ENCODE results near the gene FOXJ1. TPM values are rescaled to one million over a fixed set of nuclear protein-coding genes. Genes with fewer than 3 reads are reported as not detected.

The FOXJ1 gene
- total RNA-seq, 1 donor from 2014 or later = 19.0 TPM

DNA sequence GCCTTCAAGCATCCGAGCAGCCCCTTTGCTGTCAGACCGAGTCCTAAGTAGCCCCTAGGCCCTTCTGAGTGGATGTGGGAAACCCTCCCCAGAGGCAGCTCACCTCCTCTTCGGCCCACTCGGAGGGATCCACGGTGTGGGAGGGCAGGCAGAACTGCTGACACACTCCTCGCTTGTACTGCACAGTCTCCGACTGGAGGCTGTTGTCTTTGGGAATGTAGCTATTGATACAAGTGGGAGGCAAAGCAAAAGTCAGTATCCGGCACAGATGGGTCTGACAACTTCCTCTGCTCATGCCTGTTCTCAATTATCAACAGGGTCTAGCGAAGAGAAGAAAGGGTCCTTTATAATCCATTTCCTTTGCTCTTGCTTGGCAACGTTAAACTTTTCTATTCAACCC, 25.9 kb upstream of the FOXJ1 start:
- no peak overlapping the region for H3K27ac Mint-ChIP-seq
- TF ChIP-seq, protein P1, sequence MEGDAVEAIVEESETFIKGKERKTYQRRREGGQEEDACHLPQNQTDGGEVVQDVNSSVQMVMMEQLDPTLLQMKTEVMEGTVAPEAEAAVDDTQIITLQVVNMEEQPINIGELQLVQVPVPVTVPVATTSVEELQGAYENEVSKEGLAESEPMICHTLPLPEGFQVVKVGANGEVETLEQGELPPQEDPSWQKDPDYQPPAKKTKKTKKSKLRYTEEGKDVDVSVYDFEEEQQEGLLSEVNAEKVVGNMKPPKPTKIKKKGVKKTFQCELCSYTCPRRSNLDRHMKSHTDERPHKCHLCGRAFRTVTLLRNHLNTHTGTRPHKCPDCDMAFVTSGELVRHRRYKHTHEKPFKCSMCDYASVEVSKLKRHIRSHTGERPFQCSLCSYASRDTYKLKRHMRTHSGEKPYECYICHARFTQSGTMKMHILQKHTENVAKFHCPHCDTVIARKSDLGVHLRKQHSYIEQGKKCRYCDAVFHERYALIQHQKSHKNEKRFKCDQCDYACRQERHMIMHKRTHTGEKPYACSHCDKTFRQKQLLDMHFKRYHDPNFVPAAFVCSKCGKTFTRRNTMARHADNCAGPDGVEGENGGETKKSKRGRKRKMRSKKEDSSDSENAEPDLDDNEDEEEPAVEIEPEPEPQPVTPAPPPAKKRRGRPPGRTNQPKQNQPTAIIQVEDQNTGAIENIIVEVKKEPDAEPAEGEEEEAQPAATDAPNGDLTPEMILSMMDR (IDR thresholded peaks at IDR 0.05; ENCODE audit: unreplicated experiment) = no peak
- H3K36me3 Mint-ChIP-seq (ENCODE audit: insufficient read depth) = peaks cover 22% of the 10 kb centered on the region
- no peak for DNase-seq (ENCODE audit: low spot score, unreplicated experiment)
- no peaks in the 10 kb centered on the region for H3K9me3 Mint-ChIP-seq (ENCODE audit: low read depth)
- no peak overlapping the region for H3K4me3 Mint-ChIP-seq (ENCODE audit: low read depth)
- peaks cover 6% of the 10 kb centered on the region for H3K4me1 Mint-ChIP-seq (ENCODE audit: low read depth)
- H3K27me3 Mint-ChIP-seq = no peaks in the 10 kb centered on the region

DNA sequence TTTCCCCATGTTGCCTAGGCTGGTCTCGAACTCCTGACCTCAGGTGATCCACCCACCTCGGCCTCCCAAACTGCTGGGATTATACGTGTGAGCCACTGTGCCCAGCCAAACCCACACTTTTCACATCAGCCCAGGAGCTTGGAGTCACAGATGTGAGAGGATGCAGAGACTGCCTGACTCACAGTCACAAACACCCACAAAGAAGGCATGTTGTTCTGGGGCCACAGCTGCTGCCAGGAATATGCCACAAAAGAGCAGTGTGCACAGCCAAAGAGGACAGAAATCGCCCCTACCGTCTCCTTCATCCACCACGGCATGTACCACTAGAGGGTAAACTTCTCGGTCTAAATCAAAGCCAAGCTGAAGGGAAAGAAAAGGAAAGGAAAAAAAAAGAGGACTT, 25.1 kb upstream of the FOXJ1 start:
- Mint-ChIP-seq H3K36me3 (ENCODE audit: insufficient read depth) (peaks cover 22% of the 10 kb centered on the region), H3K27me3 (no peaks in the 10 kb centered on the region), H3K9me3 (ENCODE audit: low read depth) (no peaks in the 10 kb centered on the region), H3K4me1 (ENCODE audit: low read depth) (peaks cover 14% of the 10 kb centered on the region), H3K27ac (no peak overlapping the region), H3K4me3 (ENCODE audit: low read depth) (no peak overlapping the region)
- no peak for DNase-seq (ENCODE audit: low spot score, unreplicated experiment)
- TF ChIP-seq, protein P1 (IDR thresholded peaks at IDR 0.05; ENCODE audit: unreplicated experiment) = no peak

DNA sequence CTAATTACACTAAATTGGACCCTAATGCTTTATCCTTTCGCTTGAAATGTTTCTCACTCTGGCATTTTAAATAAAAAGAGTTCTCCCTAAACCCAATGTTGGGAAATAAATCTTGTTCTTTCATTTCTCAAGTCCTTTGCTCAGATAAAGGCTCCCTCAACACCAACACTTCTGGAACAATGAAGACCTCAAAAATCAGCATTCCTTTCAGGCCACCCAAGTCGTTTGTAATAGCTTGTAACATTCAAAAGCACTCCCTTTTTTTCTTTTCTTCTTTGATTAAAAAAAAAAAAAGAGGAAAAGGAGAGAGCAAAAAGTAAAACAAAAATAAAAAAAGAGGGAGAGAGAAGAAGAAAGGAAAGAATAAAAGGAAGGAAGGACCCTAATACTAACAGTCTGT, 23.3 kb upstream of the FOXJ1 start:
- Mint-ChIP-seq H3K4me3 (ENCODE audit: low read depth) (no peak overlapping the region), H3K4me1 (ENCODE audit: low read depth) (peaks cover 17% of the 10 kb centered on the region), H3K36me3 (ENCODE audit: insufficient read depth) (peaks cover 21% of the 10 kb centered on the region), H3K9me3 (ENCODE audit: low read depth) (no peaks in the 10 kb centered on the region), H3K27ac (no peak overlapping the region), H3K27me3 (no peaks in the 10 kb centered on the region)
- DNase-seq (ENCODE audit: low spot score, unreplicated experiment) = no peak
- TF ChIP-seq, protein P1 (IDR thresholded peaks at IDR 0.05; ENCODE audit: unreplicated experiment) = no peak

DNA sequence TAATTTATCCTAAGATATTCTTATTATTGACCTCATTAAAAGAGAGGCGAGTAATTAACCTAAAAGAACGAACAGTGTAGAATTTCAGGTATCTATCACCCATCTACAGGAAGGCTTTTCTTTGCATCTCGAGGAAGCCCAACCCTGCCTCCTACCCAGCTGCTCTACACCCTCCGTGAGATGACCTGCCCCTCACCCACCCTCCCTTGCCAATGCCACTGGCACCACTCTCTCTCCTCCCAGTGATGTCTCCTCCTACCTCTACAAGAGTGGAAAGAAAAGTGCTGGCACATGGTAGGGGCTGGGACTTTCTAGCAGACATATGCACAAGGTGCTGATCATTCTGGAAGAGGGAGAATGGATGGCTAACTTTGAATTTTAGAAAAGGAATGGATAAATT, 22.9 kb upstream of the FOXJ1 start:
- Mint-ChIP-seq H3K27me3 (no peaks in the 10 kb centered on the region), H3K9me3 (ENCODE audit: low read depth) (no peaks in the 10 kb centered on the region), H3K4me1 (ENCODE audit: low read depth) (peaks cover 17% of the 10 kb centered on the region), H3K27ac (no peak overlapping the region), H3K36me3 (ENCODE audit: insufficient read depth) (peaks cover 23% of the 10 kb centered on the region), H3K4me3 (ENCODE audit: low read depth) (no peak overlapping the region)
- no peak for DNase-seq (ENCODE audit: low spot score, unreplicated experiment)
- TF ChIP-seq, protein P1 (IDR thresholded peaks at IDR 0.05; ENCODE audit: unreplicated experiment) = no peak

DNA sequence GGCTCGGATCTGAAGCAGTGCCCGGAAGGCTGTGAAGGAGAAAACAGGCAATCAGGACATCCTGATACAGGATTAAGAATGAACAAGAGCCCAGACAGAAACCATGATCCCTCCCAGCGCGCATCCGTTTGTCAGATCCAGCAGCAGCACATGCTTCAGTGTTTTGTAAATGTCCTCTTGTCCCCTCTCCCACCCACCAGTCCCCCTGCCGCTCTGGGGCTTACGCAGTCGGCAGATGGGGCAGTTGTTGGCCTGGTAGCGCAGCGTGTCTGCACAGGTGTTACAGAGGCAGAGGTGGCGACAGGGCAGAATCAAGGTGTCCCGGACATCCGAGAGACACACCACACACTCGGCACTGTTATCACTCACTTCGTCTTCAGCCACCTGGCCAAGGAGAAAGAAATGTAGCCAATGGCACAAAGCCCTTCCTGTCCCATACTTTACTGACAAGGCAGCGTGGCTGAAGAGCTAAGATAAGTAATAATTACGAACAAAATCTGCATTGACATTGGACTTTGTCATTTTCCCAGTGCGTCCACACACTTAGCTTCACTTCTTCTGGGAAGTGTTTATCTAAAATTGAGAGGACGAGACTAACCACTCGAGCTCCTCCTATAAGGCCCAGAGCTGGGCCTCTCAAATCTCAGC, 20.7 kb upstream of the FOXJ1 start:
- TF ChIP-seq, protein P1 (IDR thresholded peaks at IDR 0.05; ENCODE audit: unreplicated experiment) = no peak
- H3K27me3 Mint-ChIP-seq = no peaks in the 10 kb centered on the region
- peak overlapping the region; percentile 11 for H3K27ac Mint-ChIP-seq
- H3K9me3 Mint-ChIP-seq (ENCODE audit: low read depth) = no peaks in the 10 kb centered on the region
- H3K36me3 Mint-ChIP-seq (ENCODE audit: insufficient read depth) = peaks cover 19% of the 10 kb centered on the region
- H3K4me3 Mint-ChIP-seq (ENCODE audit: low read depth) = no peak overlapping the region
- H3K4me1 Mint-ChIP-seq (ENCODE audit: low read depth) = peaks cover 17% of the 10 kb centered on the region
- DNase-seq (ENCODE audit: low spot score, unreplicated experiment) = no peak

Data from progenitor cell of endocrine pancreas (in vitro differentiated cells).